Right cardiac atrium (tissue), 5 donors: Measurements from ENCODE around the gene ARFGEF3. TPM values are rescaled to one million over a fixed set of nuclear protein-coding genes. Genes with fewer than 3 reads are reported as not detected.

Experiments used
- ATAC-seq, 2 donors: fragments of 200-7000 bp; cut with Tn5 transposase; one replicate each; pipeline versions ENCODE4 v1.8.0 to v1.9.1; 2020; ENCODE audit warnings: moderate library complexity in 2 of 2, mild to moderate bottlenecking in 1 of 2
- DNase-seq, 3 donors: peaks; one replicate each; pipeline ENCODE4 v3.0.0-alpha.2; 2020
- H3K27ac ChIP-seq: one replicate; pipeline ENCODE4 v1.5.1; 2013; ENCODE audit warnings: mild to moderate bottlenecking, low read length, control low read depth, moderate library complexity
- H3K27me3 ChIP-seq: one replicate; pipeline ENCODE4 v1.6.1; 2013; ENCODE audit not compliant: control insufficient read depth, insufficient read depth
- H3K4me1 ChIP-seq: one replicate; pipeline ENCODE4 v1.6.1; 2013; ENCODE audit warnings: low read length; ENCODE audit not compliant: control insufficient read depth, insufficient read depth
- H3K4me3 ChIP-seq: one replicate; pipeline ENCODE4 v1.5.1; 2013; ENCODE audit warnings: low read length, control low read depth
- H3K9me3 ChIP-seq: one replicate; pipeline ENCODE4 v1.6.1; 2013; ENCODE audit warnings: low read length; ENCODE audit not compliant: control insufficient read depth
- WGBS: extraction: QIAGEN DNeasy Blood & Tissue Kit; methylation state at CpG from one replicate; pipeline ENCODE4 v1.1.7; 2013; 5-methylcytosine and 5-hydroxymethylcytosine counted together
- intact Hi-C, 4 donors: fragments of 100-400 bp; cut with DNase I; formaldehyde crosslinking; loops; one replicate each; pipeline versions ENCODE4 v1.11.0 to v1.14.0; 2022 to 2023
- polyA plus RNA-seq: library from polyadenylated mRNA; stranded (reverse); fragments of 200-250 nt; gene quantifications from one replicate; pipeline ENCODE4 v1.2.3, GENCODE V29; 2013
- total RNA-seq, 4 donors: library from RNA; stranded (reverse); fragmentation: NEBNext Ultra II Directional; extraction: Animal tissue kit (Norgen Biotek cat#: 25700); gene quantifications; one replicate each; pipeline ENCODE4 v1.2.1, GENCODE V29; 2021
- donor health status: healthy with polysubstance abuse.
- donor health status: DM: no; HTN: yes; CAD: no.
- donor health status: DM: no; HTN: no; CAD: no.
- donor health status: DM: no; HTN: yes; CAD: no; lungs with severe emphysema.
- donor health status: DM: yes; HTN: yes; CAD: no.

The ARFGEF3 gene
- total and polyA plus RNA-seq, 5 donors: 0.63 to 2.0 (median 1.5) TPM

DNA sequence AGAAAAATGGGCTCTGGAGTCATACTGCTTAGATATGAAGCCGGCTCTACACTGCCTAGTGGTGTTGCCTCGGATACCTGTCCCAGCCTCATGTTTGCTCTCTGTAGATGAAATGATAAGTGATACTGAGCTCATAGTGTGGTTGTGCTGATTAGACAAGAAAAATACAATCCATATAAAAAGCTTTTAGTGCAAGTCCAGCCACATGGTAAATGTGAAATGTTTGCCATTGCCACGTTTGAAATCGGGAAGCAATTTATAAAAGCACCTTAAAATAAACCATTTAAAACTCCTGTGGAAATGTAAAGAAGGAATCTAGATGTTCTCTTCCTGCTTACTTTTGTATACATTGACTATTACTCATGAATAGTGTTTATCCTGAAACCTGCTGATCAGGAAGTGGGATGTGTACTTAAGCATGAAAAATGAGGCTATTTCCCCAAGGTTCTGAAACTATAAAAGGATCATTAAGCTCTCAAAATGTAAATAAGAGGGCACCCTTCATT lies 69.7 kb downstream of the ARFGEF3 start:
- no peak overlapping the region for H3K27ac ChIP-seq
- no peaks in the 10 kb centered on the region for H3K4me1 ChIP-seq
- H3K4me3 ChIP-seq: no peak overlapping the region
- H3K27me3 ChIP-seq: no peaks in the 10 kb centered on the region
- WGBS: 61% methylated on average over 4 of the region's 4 CpGs
- no peaks in the 10 kb centered on the region for H3K9me3 ChIP-seq
- no peak for DNase-seq
- intact Hi-C loops: no loop called here
- no peak for ATAC-seq

GRCh38 chr6:138234363-138234762 lies 72.6 kb downstream of the ARFGEF3 start:
- ATAC-seq (no peak), DNase-seq (no peak)
- peaks cover 2% of the 10 kb centered on the region for H3K27me3 ChIP-seq
- intact Hi-C loops: no loop called here
- H3K4me1 ChIP-seq: no peaks in the 10 kb centered on the region
- no peaks in the 10 kb centered on the region for H3K9me3 ChIP-seq
- no peak overlapping the region for H3K4me3 ChIP-seq
- H3K27ac ChIP-seq: no peak overlapping the region
- 60% methylated on average over 2 of the region's 2 CpGs for WGBS

DNA sequence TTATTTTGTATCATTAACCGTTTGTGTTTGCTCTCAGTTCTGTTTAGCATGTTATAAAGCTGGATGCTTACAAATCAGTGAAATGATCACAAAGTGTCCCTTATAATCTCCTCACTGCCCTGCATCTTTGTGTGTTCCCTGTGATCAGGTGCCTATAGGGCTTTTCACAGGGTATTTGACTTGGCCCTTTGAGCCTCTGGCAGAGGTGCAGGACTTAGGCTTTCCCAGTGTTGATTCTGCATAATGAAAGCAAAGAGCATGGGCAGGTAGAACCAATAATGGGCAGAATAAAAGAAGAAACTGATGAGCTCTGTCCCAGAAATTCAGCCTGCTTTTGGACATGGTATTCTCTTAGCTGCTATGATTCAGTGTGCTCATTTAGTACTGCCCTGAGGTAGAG lies 73.5 kb downstream of the ARFGEF3 start:
- DNase-seq (no peak), ATAC-seq (no peak)
- no peaks in the 10 kb centered on the region for H3K9me3 ChIP-seq
- no peak overlapping the region for H3K4me3 ChIP-seq
- H3K4me1 ChIP-seq: no peaks in the 10 kb centered on the region
- 72% methylated on average over 1 of the region's 1 CpG for WGBS
- intact Hi-C loops: no loop called here
- H3K27ac ChIP-seq: no peak overlapping the region
- peaks cover 2% of the 10 kb centered on the region for H3K27me3 ChIP-seq

DNA sequence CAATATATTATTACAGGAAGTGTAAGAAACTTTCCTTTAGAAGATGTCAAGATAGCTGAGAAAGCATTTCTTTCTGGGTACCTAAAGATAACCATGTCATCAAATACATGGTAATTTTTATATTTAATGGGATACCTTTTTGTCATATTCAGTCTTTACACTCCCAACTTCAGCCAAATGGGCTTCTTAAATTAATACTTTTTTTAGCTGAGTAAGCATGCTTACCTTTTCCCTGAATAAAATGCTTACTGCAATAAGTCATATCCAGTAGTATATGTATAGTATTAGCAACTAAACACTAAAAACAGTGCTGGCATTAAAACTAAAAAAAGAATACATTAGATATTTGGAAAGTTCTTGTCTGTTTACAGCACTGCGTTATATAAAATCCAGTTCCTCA lies 74.0 kb downstream of the ARFGEF3 start:
- Histone ChIP-seq H3K27me3 (peaks cover 2% of the 10 kb centered on the region), H3K4me3 (no peak overlapping the region), H3K4me1 (no peaks in the 10 kb centered on the region), H3K9me3 (no peaks in the 10 kb centered on the region), H3K27ac (no peak overlapping the region)
- intact Hi-C loops: no loop called here
- ATAC-seq (no peak), DNase-seq (no peak)
- WGBS: 70% methylated on average over 1 of the region's 1 CpG

DNA sequence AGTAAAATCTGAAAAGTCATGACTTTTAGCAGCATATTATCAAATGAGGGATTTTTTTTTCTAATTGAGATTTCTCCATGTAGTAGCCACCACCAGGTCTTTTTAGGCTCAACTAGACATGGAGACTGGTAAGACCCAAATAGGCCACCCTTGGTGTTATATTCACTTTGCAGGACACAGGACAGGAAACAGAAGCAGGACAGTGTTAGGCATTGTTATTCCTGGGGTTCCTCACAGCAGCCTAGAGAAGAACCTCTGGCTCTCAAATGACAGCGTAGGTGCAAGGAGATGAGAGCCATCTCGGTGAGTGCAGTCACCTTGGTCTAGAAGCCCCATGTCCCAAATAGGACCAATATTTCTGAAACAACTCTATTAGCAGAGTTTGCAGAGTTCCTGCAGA lies 75.7 kb downstream of the ARFGEF3 start:
- H3K4me1 ChIP-seq: no peaks in the 10 kb centered on the region
- 92% methylated on average over 2 of the region's 2 CpGs for WGBS
- H3K9me3 ChIP-seq: no peaks in the 10 kb centered on the region
- H3K27me3 ChIP-seq: peaks cover 2% of the 10 kb centered on the region
- no peak for ATAC-seq
- H3K4me3 ChIP-seq: no peak overlapping the region
- no peak for DNase-seq
- no peak overlapping the region for H3K27ac ChIP-seq
- intact Hi-C loops: no loop called here

DNA sequence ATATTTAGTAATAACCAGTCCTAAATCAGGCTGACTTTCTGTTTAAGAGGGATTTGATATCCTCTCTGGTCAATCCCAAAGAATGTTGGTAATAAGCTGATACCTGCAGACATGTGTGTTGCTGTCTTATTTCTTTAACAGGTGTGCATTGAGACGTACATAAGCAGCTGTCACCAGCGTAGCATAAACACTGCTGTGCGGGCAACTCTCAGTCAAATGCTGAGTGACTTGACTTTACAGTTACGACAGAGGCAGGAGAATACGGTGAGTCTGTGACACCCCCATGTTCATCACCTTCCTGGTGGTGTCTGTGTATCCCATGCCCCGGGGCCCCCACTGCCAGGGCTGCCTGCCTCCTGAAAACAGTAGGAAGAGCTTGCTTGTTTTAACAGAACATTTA lies 76.6 kb downstream of the ARFGEF3 start:
- Histone ChIP-seq H3K4me3 (no peak overlapping the region), H3K27ac (no peak overlapping the region), H3K9me3 (no peaks in the 10 kb centered on the region), H3K4me1 (no peaks in the 10 kb centered on the region), H3K27me3 (peaks cover 2% of the 10 kb centered on the region)
- intact Hi-C loops: no loop called here
- DNase-seq: no peak
- no peak for ATAC-seq
- 88% methylated on average over 6 of the region's 6 CpGs for WGBS

GRCh38 chr6:138239774-138240173 lies 78.0 kb downstream of the ARFGEF3 start:
- Histone ChIP-seq H3K4me1 (no peaks in the 10 kb centered on the region), H3K9me3 (no peaks in the 10 kb centered on the region), H3K27me3 (peaks cover 2% of the 10 kb centered on the region), H3K4me3 (no peak overlapping the region), H3K27ac (no peak overlapping the region)
- ATAC-seq: no peak
- DNase-seq: no peak
- WGBS: 93% methylated on average over 1 of the region's 1 CpG
- intact Hi-C loops: no loop called here

- Histone ChIP-seq H3K27ac (no peak overlapping the region), H3K27me3 (peaks cover 2% of the 10 kb centered on the region), H3K9me3 (no peaks in the 10 kb centered on the region), H3K4me3 (no peak overlapping the region), H3K4me1 (no peaks in the 10 kb centered on the region)
- 85% methylated on average over 13 of the region's 13 CpGs for WGBS
- ATAC-seq (no peak), DNase-seq (no peak)
- intact Hi-C loops: no loop called here
Observed at GRCh38 chr6:138240476-138241245, 78.9 kb downstream of the ARFGEF3 start.

- intact Hi-C loops: no loop called here
- ATAC-seq (no peak), DNase-seq (no peak)
- H3K4me3 ChIP-seq: no peak overlapping the region
- no peaks in the 10 kb centered on the region for H3K4me1 ChIP-seq
- no peak overlapping the region for H3K27ac ChIP-seq
- no peaks in the 10 kb centered on the region for H3K9me3 ChIP-seq
- peaks cover 2% of the 10 kb centered on the region for H3K27me3 ChIP-seq
- 90% methylated on average over 3 of the region's 3 CpGs for WGBS
Observed at GRCh38 chr6:138241381-138241780, 79.6 kb downstream of the ARFGEF3 start.

GRCh38 chr6:138241934-138242333 lies 80.2 kb downstream of the ARFGEF3 start:
- no peak overlapping the region for H3K27ac ChIP-seq
- no peak overlapping the region for H3K4me3 ChIP-seq
- no peaks in the 10 kb centered on the region for H3K9me3 ChIP-seq
- 90% methylated on average over 6 of the region's 6 CpGs for WGBS
- H3K27me3 ChIP-seq: peaks cover 2% of the 10 kb centered on the region
- no peak for DNase-seq
- ATAC-seq: no peak
- intact Hi-C loops: no loop called here
- no peaks in the 10 kb centered on the region for H3K4me1 ChIP-seq

- WGBS: 90% methylated on average over 4 of the region's 4 CpGs
- Histone ChIP-seq H3K4me1 (no peaks in the 10 kb centered on the region), H3K27ac (no peak overlapping the region), H3K9me3 (no peaks in the 10 kb centered on the region), H3K4me3 (no peak overlapping the region), H3K27me3 (peaks cover 2% of the 10 kb centered on the region)
- intact Hi-C loops: no loop called here
- DNase-seq: no peak
- ATAC-seq: no peak
Observed at GRCh38 chr6:138242987-138243592, 81.4 kb downstream of the ARFGEF3 start.
